ENCODE data around the gene PPIL4. TPM values are rescaled to one million over a fixed set of nuclear protein-coding genes. Genes with fewer than 3 reads are reported as not detected.

PPIL4 gene
- total RNA-seq, 4 donors from 2014 or later: 21.3 to 38.3 (median 31.4) TPM

DNA sequence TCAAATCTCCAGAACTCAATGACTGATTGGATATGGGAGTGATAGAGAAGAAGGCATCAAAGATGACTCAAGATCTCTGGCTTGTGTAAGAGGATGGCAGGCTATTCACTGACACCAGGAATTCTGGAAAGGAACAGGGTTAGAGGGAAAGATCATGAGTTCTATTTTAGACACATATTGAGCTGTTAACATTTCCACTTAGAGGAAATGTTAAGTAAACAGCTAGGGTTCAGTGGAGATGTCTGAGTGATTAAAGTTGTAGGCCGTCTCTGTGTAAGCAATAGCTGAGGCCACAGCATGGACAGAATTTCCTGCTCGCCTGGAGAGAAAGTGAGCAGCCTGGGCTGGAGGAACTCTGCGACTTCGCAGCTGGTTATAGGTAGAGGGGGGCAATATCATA is 82.1 kb downstream of the PPIL4 start:
- TF ChIP-seq CTCF (IDR thresholded peaks at IDR 0.05; ENCODE audit: low read depth): no peak

DNA sequence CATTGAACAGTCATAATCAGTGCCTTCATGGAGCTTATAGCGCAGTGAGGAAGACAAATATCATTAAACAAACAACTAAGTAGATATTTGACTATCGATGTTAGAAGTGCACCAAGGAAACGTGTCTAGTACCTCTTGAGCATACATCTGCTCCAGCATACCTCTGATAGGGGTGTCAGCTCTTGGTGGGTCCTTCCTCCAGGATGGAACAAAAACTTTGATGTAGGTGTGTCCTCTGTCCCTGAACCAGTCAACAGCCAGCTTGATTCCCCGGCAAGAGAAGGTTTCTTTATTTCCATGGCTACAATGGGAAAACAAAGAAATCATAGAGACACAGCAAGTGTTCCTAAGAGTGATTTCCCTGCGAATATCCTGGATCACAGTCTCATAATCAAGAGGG is 84.2 kb downstream of the PPIL4 start:
- no peak for TF ChIP-seq CTCF (IDR thresholded peaks at IDR 0.05; ENCODE audit: low read depth)

- TF ChIP-seq CTCF (IDR thresholded peaks at IDR 0.05; ENCODE audit: low read depth): no peak
Observed at GRCh38 chr6:149459761-149460160, 86.1 kb downstream of the PPIL4 start.

DNA sequence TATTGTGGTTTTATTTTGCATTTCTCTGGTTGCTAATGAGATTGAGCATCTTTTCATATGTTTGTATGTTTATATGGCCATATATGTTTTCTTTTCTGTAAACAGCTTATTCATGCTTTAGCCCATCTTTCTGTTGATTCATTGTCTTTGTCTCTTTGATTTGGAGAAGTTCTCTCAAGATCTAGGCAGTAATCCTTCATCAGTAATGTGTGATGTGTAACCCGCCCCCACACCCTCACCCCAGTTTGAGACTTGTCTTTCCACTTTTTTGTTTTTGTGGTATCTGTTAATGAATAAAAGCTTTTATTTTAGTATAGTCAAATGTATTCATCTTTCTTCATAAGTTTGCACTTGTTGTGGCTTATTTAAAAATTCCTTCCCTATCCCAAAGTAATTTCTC is 87.0 kb downstream of the PPIL4 start:
- no peak for TF ChIP-seq CTCF (IDR thresholded peaks at IDR 0.05; ENCODE audit: low read depth)

GRCh38 chr6:149458196-149458595 is 87.6 kb downstream of the PPIL4 start:
- TF ChIP-seq CTCF (IDR thresholded peaks at IDR 0.05; ENCODE audit: low read depth): no peak

- TF ChIP-seq CTCF (IDR thresholded peaks at IDR 0.05; ENCODE audit: low read depth): no peak
Observed at GRCh38 chr6:149457316-149457884, 88.4 kb downstream of the PPIL4 start.

GRCh38 chr6:149456311-149457021 is 89.4 kb downstream of the PPIL4 start:
- TF ChIP-seq CTCF (IDR thresholded peaks at IDR 0.05; ENCODE audit: low read depth): no peak
